SK-MEL-5 (cell line): ENCODE measurements around the gene BBX. TPM values are rescaled to one million over a fixed set of nuclear protein-coding genes. Genes with fewer than 3 reads are reported as not detected.
A peak's percentile ranks its signal among the peaks of the same experiment; 100 is the strongest.

ENCODE experiments used
- DNase-seq: peaks from one replicate; pipeline ENCODE4 v3.0.0-alpha.2; 2016; ENCODE audit warnings: low read depth, low spot score
- in situ Hi-C: cut with HindIII; loops from 2 replicates; pipeline ENCODE4 v1.10.0; 2016; ENCODE audit warnings: low sequenced_read_pairs, high pct_unique_total_duplicates, low pct_unique_long_range_greater_than_20kb
- polyA plus RNA-seq, 2 experiments: library from polyadenylated mRNA; depleted of rRNA; stranded (reverse); fragments of >200 nt; gene quantifications; 2 replicates each; pipeline ENCODE4 v1.2.3, GENCODE V29; 2015
- total RNA-seq: library from RNA; depleted of rRNA; stranded (reverse); fragments of >200 nt; shearing (Covaris generic); gene quantifications from 2 replicates; pipeline ENCODE4 v1.2.3, GENCODE V29; 2014; rRNA removed

Gene BBX
- 81.9 and 110 TPM in 2 replicates for total RNA-seq
- 51.5 and 64.7 TPM in 2 replicates for polyA plus RNA-seq (2015; cell fraction: cytosol; rRNA removed)
- 69.2 and 70.1 TPM in 2 replicates for polyA plus RNA-seq (2015; cell fraction: nucleus; rRNA removed)

- in situ Hi-C loops = no loop called here
- peak; percentile 94 for DNase-seq
These were observed at the start of gene BBX for GRCh38 chr3:107522510-107523288. BBX (plus strand) TSS chr3:107522962; CDS start chr3:107710461, 187,499 bp downstream.

DNA sequence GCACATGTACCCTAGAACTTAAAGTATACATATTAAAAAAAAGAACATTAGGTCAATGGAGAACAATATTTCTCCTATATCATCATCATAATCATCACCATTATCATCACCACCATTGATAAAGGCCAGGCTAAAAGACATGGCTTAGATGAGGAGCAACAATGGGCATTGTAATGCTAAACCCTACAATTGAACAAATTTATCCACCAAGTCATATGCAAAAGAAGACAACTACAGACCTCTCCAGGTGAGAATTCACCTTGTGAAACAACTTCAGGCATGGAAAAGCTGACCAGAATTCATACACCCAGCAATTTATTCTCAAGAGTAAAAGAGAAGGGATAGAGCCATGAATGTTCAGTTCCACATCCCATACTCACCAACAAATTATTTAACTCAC, 46.3 kb upstream of the BBX start:
- no peak for DNase-seq
- in situ Hi-C loops = no loop called here

GRCh38 chr3:107487490-107487889, 35.3 kb upstream of the BBX start:
- in situ Hi-C loops = no loop called here
- no peak for DNase-seq

DNA sequence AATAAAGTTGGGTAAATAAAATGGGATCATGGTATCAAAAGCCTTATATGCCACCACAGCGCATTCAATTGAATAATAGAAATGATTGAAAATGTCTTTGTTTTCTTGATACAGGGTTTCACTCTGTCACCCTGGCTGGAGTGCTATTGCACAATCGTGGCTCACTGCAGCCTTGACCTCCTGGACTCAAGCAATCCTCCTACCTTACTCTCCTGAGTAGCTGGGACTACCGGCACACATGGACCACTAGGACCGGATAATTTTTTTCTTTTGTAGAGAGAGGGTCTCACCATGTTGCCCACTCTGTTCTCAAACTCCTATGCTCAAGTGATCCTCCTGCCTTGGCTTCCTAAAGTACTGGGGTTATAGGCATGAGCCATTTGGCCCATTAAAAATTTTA, 33.8 kb upstream of the BBX start:
- DNase-seq = no peak
- in situ Hi-C loops = no loop called here

- peak; percentile 30 for DNase-seq
- in situ Hi-C loops = no loop called here
These were observed 29.6 kb upstream of the BBX start for GRCh38 chr3:107493134-107493533.

- in situ Hi-C loops = no loop called here
- no peak for DNase-seq
These were observed 25.9 kb upstream of the BBX start for GRCh38 chr3:107496855-107497254.

DNA sequence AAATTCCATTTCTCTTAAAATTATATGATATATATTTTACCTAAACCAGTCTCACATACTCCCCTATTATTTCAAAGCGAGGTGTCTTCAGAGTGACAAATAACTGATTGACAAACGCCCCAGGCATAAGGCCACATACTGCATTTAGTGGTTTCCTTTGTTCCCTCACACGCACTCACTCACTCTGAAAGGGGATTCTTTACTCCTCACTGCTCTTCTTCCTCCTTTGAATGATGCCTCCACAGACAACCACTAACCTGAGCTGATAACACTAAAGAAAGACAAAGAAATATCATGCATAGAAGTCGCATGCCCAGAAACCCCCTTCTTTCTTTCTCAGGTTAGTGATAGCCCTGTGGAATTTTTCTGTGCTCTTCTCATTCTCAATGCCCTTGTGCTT, 24.1 kb upstream of the BBX start:
- in situ Hi-C loops = no loop called here
- no peak for DNase-seq

DNA sequence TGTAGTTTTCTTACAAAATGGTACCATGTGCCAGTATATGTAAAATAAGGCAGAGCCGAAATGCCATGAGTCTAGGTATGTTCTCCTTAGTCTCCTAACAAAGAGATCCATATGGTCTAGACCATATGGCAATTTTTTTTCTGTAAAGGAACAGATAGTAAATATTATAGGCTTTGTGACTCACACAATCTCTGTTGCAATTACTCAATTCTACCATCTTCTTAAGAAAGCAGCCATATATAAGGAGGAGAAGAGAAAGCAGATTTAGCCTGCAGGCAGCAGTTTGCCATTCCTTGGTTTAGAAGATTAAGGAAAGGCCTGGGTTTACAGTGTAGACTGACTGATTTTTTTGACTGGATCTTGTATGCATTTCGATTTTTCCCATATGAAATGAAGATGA, 16.3 kb upstream of the BBX start:
- in situ Hi-C loops = no loop called here
- no peak for DNase-seq

GRCh38 chr3:107508331-107508730, 14.4 kb upstream of the BBX start:
- in situ Hi-C loops = no loop called here
- no peak for DNase-seq

DNA sequence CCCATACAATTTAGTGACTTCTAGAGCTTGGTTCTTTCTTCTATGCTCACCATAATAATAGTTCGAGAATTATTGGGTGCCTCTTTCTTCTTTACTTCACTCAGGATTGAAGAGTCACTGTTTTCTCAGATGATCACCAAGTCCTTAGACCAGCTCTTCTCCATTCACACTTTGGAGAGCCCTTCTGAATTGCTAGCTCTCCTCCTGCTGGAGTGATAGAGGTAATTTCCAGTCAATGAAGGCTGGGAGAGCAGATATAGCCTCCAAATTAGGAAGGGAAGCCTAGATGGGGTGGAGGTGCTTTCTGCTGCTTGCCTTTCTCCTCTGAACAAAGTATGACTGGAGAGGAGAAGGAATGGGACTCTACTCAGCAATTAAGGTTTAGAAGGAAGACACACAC, 10.7 kb upstream of the BBX start:
- peak; percentile 46 for DNase-seq
- in situ Hi-C loops = no loop called here

- DNase-seq = no peak
- in situ Hi-C loops = no loop called here
These were observed 8.3 kb upstream of the BBX start for GRCh38 chr3:107514453-107514852.

GRCh38 chr3:107516475-107516874, 6.3 kb upstream of the BBX start:
- in situ Hi-C loops = no loop called here
- DNase-seq = no peak

DNA sequence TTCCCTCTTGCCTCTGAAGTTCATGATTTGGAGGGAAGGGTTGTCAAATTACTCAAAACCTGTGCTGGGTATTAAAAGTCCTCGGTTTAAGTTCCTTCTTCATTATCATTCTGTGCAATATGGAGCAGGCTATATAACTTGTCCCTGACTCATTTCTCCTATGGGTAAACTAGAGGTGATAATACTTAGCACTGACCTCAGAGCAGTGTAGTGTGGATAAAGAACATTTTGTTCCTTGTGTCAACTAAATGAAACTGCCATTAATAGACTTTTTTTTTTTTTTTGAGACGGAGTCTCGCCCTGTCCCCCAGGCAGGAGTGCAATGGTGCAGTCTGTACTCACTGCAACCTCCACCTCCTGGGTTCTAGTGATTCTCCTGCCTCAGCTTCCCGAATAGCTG, 2.2 kb upstream of the BBX start:
- in situ Hi-C loops = no loop called here
- DNase-seq = no peak

- in situ Hi-C loops = no loop called here
- no peak for DNase-seq
These were observed 1.2 kb upstream of the BBX start for GRCh38 chr3:107521469-107522059.

- peak; percentile 25 for DNase-seq
- in situ Hi-C loops = no loop called here
These were observed 452 bp downstream of the BBX start for GRCh38 chr3:107523289-107523538.

- DNase-seq = peak; percentile 51
- in situ Hi-C loops = no loop called here
These were observed 970 bp downstream of the BBX start for GRCh38 chr3:107523539-107524325.

DNA sequence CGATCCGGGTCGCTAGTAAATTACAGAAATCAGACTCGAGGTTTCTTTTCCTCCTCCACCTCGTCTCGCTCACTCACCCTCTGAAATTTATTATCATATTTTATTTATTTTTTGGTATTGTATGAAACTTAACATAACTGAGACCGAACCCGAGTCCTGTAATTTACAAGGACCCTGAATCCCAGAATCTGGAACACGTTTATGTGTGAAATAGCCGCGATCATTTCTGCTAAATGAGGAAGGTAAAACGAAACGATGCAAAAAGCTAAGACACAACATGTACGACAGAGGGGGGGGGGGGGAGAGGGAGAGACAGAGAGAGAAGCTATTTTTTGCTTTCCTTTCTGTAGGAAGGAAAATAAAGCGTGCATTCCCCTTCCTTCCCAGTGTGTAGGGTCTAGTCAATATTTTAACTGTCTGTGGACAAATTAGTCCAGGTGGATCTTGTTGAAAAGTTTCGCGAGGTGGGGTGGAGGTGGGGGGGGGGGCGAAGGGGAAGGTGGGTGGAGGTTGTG, 1.6 kb downstream of the BBX start:
- no peak for DNase-seq
- in situ Hi-C loops = no loop called here

DNA sequence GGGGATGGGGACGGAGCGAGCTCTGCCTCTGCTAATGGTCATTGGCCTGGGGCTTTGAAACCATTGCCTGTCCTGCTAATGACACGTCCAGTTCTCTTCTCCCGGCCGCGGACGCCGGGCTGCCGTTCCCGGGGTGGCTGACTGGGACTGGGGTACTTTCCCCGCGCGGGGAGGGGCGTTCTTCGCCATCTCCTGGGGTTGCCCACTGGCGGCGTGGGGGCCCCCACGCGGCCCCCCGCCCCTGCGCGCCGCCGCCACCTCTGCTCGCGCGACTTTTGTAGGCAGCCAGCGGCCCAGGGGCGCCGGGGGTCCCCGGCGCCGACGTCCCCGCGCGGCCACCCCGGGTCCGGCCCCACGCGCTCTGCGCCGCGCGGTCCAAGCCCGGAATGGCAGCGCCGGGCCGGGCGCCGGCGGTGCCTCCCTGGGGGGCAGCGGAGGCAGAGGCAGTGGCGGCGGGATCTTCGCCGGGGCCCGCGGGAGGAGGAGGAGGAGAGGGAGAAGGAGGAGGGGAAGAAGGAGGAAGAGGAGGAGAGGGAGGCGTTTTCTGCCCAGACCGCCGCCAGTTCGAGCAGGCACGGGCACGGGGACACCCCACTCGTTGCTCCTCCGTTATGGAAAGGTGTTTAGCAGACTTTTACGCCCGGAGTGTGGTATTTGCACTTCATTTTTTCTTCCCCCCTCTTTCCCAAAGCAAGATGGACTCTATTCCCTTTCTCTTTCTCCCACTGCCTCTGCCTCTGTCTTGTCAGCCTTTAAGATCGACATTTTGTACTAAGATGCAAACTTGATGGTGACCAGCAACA, 2.3 kb downstream of the BBX start:
- DNase-seq = peak; percentile 67
- in situ Hi-C loops = no loop called here
